Neural cell (in vitro differentiated cells): Measurements from ENCODE around the gene MCOLN3. TPM values are rescaled to one million over a fixed set of nuclear protein-coding genes. Genes with fewer than 3 reads are reported as not detected.
"Not testable (repeated sequence)": the region's sequence is repeated elsewhere in the genome, so short reads cannot be mapped to it uniquely, and the experiment has no call there.

Source experiments
- H2AFZ ChIP-seq: fragments of 200-600, 300-800 bp; sonication (generic), shearing (Covaris generic); 2 replicates; pipeline ENCODE4 v1.6.0; 2014; ENCODE audit warnings: low read depth, mild to moderate bottlenecking, antibody characterized with exemption, low read length, moderate library complexity
- H3F3A ChIP-seq: fragments of 200-600 bp; shearing (Covaris generic); 2 replicates; pipeline ENCODE4 v1.6.1; 2016; ENCODE audit warnings: mild to moderate bottlenecking, moderate library complexity, mixed read lengths, antibody characterized with exemption, low read length; ENCODE audit not compliant: insufficient read depth, poor library complexity, severe bottlenecking
- H3K27ac ChIP-seq: fragments of 200-600, 300-800 bp; sonication (generic), shearing (Covaris generic); 2 replicates; pipeline ENCODE4 v1.5.1; 2014; ENCODE audit warnings: mild to moderate bottlenecking, low read length, moderate library complexity
- H3K27me3 ChIP-seq: fragments of 300-800, 200-600 bp; sonication (generic), shearing (Covaris generic); 2 replicates; pipeline ENCODE4 v1.6.0; 2014; ENCODE audit warnings: mild to moderate bottlenecking, low read depth, low read length, moderate library complexity; ENCODE audit not compliant: insufficient read depth
- H3K36me3 ChIP-seq: fragments of 300-800, 200-600 bp; sonication (generic), shearing (Covaris generic); 2 replicates; pipeline ENCODE4 v1.5.1; 2014; ENCODE audit warnings: mild to moderate bottlenecking, antibody characterized with exemption, low read length, moderate library complexity; ENCODE audit not compliant: insufficient read depth
- H3K4me2 ChIP-seq: fragments of 300-800, 200-600 bp; sonication (generic), shearing (Covaris generic); 2 replicates; pipeline ENCODE4 v1.6.0; 2014; ENCODE audit warnings: mild to moderate bottlenecking, low read length
- H3K4me3 ChIP-seq: fragments of 300-800, 200-600 bp; sonication (generic), shearing (Covaris generic); 2 replicates; pipeline ENCODE4 v1.5.1; 2014; ENCODE audit warnings: mild to moderate bottlenecking, low read length, moderate library complexity
- H3K79me2 ChIP-seq: fragments of 200-600 bp; shearing (Covaris generic); replicated peaks from 2 replicates; pipeline ENCODE4 v1.6.0; 2014; ENCODE audit warnings: mild to moderate bottlenecking, low read length, moderate library complexity; ENCODE audit not compliant: insufficient read depth
- H3K9ac ChIP-seq: fragments of 300-800, 200-600 bp; sonication (generic), shearing (Covaris generic); 2 replicates; pipeline ENCODE4 v1.6.1; 2016; ENCODE audit warnings: mild to moderate bottlenecking, low read length, mixed read lengths
- H3K9me2 ChIP-seq: fragments of 200-600 bp; shearing (Covaris generic); 2 replicates; pipeline ENCODE4 v1.6.1; 2016; ENCODE audit warnings: mild to moderate bottlenecking, low read length, mixed read lengths; ENCODE audit not compliant: insufficient read depth
- H3K9me3 ChIP-seq: fragments of 200-600, 300-800 bp; sonication (generic), shearing (Covaris generic); 2 replicates; pipeline ENCODE4 v1.6.1; 2016; ENCODE audit warnings: mild to moderate bottlenecking, mixed run types, low read length, moderate library complexity, mixed read lengths
- H4K20me1 ChIP-seq: fragments of 200-600 bp; shearing (Covaris generic); 2 replicates; pipeline ENCODE4 v1.6.1; 2016; ENCODE audit warnings: mild to moderate bottlenecking, mixed run types; ENCODE audit not compliant: insufficient read depth
- EP300 ChIP-seq: fragments of 450-650 bp; conservative IDR thresholded peaks from 2 replicates; pipeline ENCODE4 v1.6.1; 2014; ENCODE audit warnings: antibody characterized with exemption, mild to moderate bottlenecking, moderate library complexity; ENCODE audit not compliant: poor library complexity, severe bottlenecking
- EZH2 ChIP-seq: fragments of 200-600, 300-800 bp; shearing (Covaris generic), sonication (generic); IDR thresholded peaks from 2 replicates; pipeline ENCODE4 v1.6.1; 2014; ENCODE audit warnings: antibody characterized with exemption, low read length, borderline replicate concordance, mild to moderate bottlenecking; ENCODE audit not compliant: insufficient read depth, poor library complexity, severe bottlenecking
- MXI1 ChIP-seq: fragments of 450-650 bp; conservative IDR thresholded peaks from 2 replicates; pipeline ENCODE4 v1.6.1; 2014; ENCODE audit warnings: antibody characterized with exemption, mild to moderate bottlenecking; ENCODE audit not compliant: poor library complexity, severe bottlenecking
- POLR2AphosphoS5 ChIP-seq: IDR thresholded peaks from 2 replicates; pipeline ENCODE4 v1.6.1; 2012
- RAD21 ChIP-seq: fragments of 450-650 bp; conservative IDR thresholded peaks from 2 replicates; pipeline ENCODE4 v1.6.1; 2014; ENCODE audit warnings: antibody characterized with exemption, mild to moderate bottlenecking, moderate library complexity
- SMC3 ChIP-seq: fragments of 450-650 bp; conservative IDR thresholded peaks from 2 replicates; pipeline ENCODE4 v1.6.1; 2014; ENCODE audit warnings: antibody characterized with exemption, mild to moderate bottlenecking, moderate library complexity; ENCODE audit not compliant: poor library complexity
- TAF1 ChIP-seq: IDR thresholded peaks from 2 replicates; pipeline ENCODE4 v1.6.1; 2012; ENCODE audit warnings: low read depth
- polyA plus RNA-seq: library from polyadenylated mRNA; depleted of rRNA; stranded (reverse); fragments of >200 nt; gene quantifications from 2 replicates; pipeline ENCODE4 v1.2.3, GENCODE V29; 2014
- TF ChIP-seq, protein P1 (sequence below): fragments of 450-650 bp; IDR thresholded peaks from 2 replicates; pipeline ENCODE4 v1.5.1; 2014; ENCODE audit warnings: antibody characterized with exemption, mild to moderate bottlenecking, moderate library complexity; ENCODE audit not compliant: poor library complexity, severe bottlenecking
- TF ChIP-seq, protein P2 (sequence below): IDR thresholded peaks from 2 replicates; pipeline ENCODE4 v1.6.1; 2012; ENCODE audit warnings: borderline replicate concordance

MCOLN3 gene
- polyA plus RNA-seq, 1 donor from 2014 or later = not detected

DNA sequence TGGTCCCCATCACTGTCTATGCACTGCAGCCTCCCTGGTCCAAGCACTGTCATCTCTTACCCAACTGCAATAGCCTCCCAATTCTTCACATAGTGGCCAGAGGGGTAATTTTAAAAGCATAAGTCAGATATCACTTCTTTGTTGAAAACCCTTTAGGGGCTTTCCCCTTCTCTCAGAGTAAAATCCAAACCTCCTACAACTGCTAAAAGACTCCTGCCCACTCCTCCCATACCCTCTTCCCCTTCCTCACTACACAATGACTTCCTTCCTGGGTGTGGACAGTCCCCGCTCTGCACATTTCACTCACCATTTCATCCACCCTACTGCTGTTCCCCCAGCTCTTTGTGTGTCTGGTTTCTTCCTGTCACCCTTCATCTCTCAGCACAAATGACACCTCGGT, 59.7 kb downstream of the MCOLN3 start:
- no peak overlapping the region for H3K9ac ChIP-seq
- no peak overlapping the region for H2AFZ ChIP-seq
- no peaks in the 10 kb centered on the region for H3F3A ChIP-seq
- H4K20me1 ChIP-seq = no peaks in the 10 kb centered on the region
- H3K36me3 ChIP-seq = no peaks in the 10 kb centered on the region
- H3K9me3 ChIP-seq = no peaks in the 10 kb centered on the region
- no peak overlapping the region for H3K4me2 ChIP-seq
- no peak for TF ChIP-seq SMC3
- TF ChIP-seq POLR2AphosphoS5 = no peak
- no peak for TF ChIP-seq EP300
- no peak for TF ChIP-seq RAD21
- no peak for TF ChIP-seq EZH2
- no peak for TF ChIP-seq MXI1
- no peak for TF ChIP-seq TAF1
- TF ChIP-seq, protein P1, sequence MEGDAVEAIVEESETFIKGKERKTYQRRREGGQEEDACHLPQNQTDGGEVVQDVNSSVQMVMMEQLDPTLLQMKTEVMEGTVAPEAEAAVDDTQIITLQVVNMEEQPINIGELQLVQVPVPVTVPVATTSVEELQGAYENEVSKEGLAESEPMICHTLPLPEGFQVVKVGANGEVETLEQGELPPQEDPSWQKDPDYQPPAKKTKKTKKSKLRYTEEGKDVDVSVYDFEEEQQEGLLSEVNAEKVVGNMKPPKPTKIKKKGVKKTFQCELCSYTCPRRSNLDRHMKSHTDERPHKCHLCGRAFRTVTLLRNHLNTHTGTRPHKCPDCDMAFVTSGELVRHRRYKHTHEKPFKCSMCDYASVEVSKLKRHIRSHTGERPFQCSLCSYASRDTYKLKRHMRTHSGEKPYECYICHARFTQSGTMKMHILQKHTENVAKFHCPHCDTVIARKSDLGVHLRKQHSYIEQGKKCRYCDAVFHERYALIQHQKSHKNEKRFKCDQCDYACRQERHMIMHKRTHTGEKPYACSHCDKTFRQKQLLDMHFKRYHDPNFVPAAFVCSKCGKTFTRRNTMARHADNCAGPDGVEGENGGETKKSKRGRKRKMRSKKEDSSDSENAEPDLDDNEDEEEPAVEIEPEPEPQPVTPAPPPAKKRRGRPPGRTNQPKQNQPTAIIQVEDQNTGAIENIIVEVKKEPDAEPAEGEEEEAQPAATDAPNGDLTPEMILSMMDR = no peak
- TF ChIP-seq, protein P2, sequence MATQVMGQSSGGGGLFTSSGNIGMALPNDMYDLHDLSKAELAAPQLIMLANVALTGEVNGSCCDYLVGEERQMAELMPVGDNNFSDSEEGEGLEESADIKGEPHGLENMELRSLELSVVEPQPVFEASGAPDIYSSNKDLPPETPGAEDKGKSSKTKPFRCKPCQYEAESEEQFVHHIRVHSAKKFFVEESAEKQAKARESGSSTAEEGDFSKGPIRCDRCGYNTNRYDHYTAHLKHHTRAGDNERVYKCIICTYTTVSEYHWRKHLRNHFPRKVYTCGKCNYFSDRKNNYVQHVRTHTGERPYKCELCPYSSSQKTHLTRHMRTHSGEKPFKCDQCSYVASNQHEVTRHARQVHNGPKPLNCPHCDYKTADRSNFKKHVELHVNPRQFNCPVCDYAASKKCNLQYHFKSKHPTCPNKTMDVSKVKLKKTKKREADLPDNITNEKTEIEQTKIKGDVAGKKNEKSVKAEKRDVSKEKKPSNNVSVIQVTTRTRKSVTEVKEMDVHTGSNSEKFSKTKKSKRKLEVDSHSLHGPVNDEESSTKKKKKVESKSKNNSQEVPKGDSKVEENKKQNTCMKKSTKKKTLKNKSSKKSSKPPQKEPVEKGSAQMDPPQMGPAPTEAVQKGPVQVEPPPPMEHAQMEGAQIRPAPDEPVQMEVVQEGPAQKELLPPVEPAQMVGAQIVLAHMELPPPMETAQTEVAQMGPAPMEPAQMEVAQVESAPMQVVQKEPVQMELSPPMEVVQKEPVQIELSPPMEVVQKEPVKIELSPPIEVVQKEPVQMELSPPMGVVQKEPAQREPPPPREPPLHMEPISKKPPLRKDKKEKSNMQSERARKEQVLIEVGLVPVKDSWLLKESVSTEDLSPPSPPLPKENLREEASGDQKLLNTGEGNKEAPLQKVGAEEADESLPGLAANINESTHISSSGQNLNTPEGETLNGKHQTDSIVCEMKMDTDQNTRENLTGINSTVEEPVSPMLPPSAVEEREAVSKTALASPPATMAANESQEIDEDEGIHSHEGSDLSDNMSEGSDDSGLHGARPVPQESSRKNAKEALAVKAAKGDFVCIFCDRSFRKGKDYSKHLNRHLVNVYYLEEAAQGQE = no peak
- H3K4me3 ChIP-seq = no peak overlapping the region
- no peak overlapping the region for H3K27ac ChIP-seq
- H3K79me2 ChIP-seq = no peaks in the 10 kb centered on the region
- no peaks in the 10 kb centered on the region for H3K27me3 ChIP-seq
- H3K9me2 ChIP-seq = no peaks in the 10 kb centered on the region

DNA sequence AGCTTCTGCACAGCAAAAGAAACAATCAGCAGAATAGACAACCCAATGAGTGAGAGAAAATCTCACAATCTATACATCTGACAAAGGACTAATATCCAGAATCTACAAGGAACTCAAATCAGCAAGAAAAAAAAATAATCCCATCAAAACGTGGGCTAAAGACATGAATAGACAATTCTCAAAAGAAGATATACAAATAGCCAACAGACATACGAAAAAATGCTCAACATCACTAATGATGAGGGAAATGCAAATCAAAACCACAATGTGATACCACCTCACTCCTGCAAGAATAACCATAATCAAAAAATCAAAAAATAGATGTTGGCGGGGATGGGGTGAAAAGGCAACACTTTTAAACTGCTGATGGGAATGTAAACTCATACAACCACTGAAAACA, 61.7 kb downstream of the MCOLN3 start:
- H3K4me2 ChIP-seq, H3K9me3 ChIP-seq, H3K4me3 ChIP-seq: not testable (repeated sequence)

DNA sequence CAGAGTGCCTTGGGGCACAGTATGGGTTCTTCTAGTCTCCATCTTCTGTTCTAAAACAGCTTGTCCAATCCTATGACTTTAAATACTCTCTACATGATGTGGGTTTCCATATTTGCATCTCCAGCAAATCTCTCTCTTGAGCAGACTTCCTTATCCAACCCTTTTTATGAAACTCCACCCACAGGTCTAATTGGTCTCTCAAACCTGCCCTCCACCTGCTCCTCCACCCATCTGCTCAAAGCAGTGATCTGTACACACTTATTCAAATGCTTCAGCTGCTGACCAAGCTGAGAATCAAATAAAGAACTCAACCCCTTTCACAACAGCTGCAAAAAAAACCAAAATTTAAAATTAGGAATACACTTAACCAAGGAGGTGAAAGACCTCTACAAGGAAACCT, 62.9 kb downstream of the MCOLN3 start:
- no peak for TF ChIP-seq POLR2AphosphoS5
- TF ChIP-seq, protein P1 = no peak
- no peak for TF ChIP-seq SMC3
- no peak for TF ChIP-seq EZH2
- TF ChIP-seq MXI1 = no peak
- TF ChIP-seq TAF1 = no peak
- TF ChIP-seq EP300 = no peak
- TF ChIP-seq, protein P2 = no peak
- TF ChIP-seq RAD21 = no peak
- Histone ChIP-seq H3K36me3 (no peaks in the 10 kb centered on the region), H3K9ac (no peak overlapping the region), H3K9me3 (no peaks in the 10 kb centered on the region), H3K27ac (no peak overlapping the region), H4K20me1 (no peaks in the 10 kb centered on the region), H3F3A (no peaks in the 10 kb centered on the region), H3K9me2 (no peaks in the 10 kb centered on the region), H3K27me3 (no peaks in the 10 kb centered on the region), H3K4me2 (no peak overlapping the region), H3K4me3 (no peak overlapping the region), H2AFZ (no peak overlapping the region), H3K79me2 (no peaks in the 10 kb centered on the region)

More for the DNA sequence above, 61.7 kb downstream of the MCOLN3 start:
- not testable (repeated sequence) for H4K20me1 ChIP-seq, H3F3A ChIP-seq, H3K9ac ChIP-seq, H3K27ac ChIP-seq, H3K36me3 ChIP-seq, H3K9me2 ChIP-seq, H3K27me3 ChIP-seq, H3K79me2 ChIP-seq, H2AFZ ChIP-seq
